ENCODE results near the gene LPP. TPM values are rescaled to one million over a fixed set of nuclear protein-coding genes. Genes with fewer than 3 reads are reported as not detected.

Gene LPP
- polyA plus RNA-seq, 3 donors, result 22.8 to 30.0 (median 26.9) TPM

DNA sequence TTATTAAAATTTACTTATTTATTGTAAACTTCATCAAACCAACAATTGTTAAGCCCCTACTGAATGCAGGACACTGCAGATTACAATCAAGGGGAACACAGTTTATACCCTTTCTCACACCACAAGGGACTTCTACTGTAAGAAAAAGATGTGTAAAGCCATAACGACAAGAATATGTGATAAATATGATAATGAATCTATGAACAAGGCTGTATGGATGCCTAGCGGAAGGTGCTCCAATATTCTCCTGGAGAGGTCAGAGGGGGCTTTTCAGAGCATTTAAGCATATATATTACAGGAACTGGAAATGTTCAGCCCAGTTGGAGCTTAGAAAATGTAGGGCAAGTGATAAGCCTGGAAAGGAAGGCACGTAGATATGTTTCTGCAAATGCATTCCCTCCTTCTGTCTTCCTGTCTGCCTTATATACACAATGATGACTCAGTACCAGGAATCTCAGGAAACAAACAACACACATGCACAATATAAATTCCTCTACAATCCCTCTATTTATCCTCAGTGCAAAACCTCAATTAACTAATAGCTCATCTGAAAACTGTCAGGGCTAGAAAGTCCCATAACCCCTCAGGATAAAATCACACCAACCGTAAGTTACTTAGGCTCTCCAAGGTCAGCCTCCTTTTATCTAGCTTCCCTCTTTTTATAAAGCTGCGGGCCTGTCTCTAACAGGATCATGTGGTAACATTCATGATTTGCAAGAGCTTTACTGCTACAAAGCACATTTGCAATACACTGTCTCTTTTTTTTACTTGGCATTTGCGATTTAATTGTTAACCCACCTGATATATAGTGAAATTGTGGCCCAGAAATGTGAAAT is 393.1 kb downstream of the LPP start:
- DNase-seq, result no peak

DNA sequence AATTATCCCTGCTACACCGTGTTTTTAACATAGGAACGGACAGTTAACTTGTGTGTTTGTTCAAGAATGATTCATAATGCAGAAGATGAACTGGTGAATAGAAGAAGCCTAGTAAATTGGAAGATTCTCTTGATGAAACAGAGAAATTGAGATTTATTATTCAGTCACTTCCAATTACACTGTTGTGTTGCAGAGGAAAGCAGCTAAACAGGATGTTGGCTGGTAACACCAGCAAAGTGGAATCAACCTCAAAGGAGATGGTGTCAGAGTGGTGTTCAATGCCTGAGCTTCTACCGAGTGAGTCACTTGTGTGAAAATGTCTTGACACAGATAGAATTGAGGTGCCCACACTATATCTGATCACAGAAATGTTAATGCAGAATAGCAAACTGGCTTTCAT is 399.6 kb downstream of the LPP start:
- DNase-seq, result no peak

DNA sequence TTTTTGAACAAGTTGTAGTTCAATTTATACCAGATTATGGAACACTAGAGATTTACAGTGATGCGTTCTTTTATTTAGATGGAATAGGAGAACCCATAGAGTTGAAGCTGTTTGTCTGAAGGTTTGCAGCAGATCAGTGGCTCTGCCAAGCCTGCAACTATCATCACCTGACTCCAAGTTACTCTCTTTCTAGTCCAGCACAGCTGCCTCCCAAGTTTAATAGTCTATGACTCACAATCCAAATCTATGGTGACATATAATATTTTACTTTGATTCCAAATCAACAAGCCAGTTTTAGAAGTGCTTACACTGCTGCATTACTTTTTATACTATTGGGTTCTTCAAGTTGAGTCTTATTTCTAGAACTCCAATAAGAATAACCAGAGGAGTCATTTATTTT is 400.4 kb downstream of the LPP start:
- DNase-seq, result no peak

DNA sequence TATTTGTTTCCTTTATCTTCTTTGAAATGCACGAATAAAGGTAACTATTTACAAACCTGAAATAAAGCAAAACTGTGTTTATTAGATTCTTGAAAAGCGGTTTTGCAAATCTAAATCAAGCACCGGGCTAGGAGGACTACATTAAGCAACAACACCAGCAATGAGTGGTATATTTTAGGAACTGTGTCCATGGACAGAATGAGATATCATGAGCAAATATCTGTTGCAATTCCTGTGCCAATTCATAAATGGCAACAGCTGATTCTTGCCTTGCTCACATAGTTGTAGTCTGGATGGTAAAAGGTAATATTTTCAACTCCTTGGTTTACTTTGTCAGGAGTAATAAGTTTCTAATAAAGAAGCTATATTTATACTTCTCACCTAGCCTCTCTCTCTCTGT is 403.3 kb downstream of the LPP start:
- no peak for DNase-seq

DNA sequence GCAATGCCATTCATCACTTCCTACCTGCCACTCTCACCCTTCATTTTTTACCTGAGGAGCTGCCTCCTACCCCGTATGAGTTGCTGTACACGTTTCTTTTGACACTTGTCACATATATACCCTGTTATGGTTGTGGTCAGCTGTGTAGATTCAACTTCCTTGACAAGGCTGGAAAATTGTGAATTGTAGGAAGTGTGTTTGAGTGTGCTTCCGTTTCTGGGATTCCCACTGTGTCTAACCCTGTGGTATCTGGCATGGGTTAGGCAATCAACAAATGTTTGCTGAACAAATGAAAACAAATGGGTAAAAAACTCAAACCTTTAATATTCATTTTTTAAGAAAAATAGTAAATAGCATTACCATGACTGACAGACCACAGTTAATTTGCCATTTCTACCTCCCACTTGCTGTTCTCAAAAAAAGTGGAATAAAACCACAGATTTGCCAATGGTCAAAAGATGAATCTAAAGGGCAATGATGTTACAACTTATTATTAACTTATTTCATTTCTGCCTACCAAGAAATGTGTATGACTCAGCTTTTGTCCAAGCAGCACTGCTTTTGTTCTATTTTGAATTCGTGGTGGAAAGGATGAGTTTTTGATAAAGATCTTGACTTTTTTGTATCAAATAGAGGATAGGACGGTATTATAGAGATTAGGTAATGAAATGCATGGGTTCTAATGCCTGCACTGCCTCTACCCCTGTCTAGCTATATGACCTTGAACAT is 404.6 kb downstream of the LPP start:
- no peak for DNase-seq

DNA sequence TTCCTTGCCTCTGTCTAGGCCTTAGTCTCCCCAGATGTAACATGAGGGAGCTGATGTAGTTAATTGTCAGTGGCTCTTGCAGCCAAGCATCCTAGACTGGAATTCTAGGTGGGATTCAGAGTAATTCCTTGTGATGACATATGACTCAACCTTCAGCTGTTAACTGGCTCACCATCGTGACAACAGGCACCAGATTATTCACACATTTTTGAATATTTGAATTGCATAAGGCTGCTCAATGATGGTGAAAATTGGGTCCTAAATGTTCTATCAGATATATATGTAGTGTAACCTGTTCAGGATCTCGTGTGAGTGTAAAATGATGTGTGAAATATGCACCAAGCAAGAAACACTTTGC is 405.1 kb downstream of the LPP start:
- DNase-seq, result no peak

DNA sequence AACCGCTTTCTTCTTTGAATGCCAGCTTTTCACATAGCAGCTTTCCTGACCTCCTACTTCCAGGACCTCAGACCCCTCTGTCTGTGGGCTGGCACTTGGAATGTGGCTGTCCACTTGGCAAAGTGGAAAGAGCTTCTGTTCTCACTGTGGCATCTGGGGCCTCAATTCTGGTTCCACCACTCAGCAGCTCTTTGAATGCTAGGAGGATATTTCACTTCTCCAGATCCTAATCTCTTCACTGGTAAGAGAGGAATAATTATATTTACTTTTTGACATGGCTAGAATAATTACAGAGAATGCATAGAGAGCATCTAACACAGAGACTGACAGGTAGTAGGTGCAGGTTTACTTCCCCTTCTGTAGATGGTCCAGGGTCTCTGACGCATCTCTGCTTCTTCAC is 405.9 kb downstream of the LPP start:
- no peak for DNase-seq

DNA sequence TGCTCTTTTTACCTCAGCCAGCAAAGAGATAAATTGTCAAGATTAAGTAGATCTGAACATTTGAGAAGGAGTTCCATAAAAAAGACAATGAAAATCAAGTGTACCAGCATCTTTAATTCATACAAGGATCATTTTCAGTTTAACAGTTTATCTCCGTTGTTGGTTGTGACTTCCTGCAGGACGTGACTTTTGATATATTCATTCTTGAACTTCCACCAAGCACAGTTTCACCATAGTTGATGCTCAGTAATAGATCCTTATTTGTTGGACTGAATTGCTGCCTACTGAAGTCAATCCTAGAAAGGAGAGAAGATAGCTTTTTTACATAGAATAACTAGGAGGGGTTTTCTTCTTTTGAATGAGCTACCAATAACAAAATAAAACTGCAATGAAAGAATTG is 408.2 kb downstream of the LPP start:
- no peak for DNase-seq

DNA sequence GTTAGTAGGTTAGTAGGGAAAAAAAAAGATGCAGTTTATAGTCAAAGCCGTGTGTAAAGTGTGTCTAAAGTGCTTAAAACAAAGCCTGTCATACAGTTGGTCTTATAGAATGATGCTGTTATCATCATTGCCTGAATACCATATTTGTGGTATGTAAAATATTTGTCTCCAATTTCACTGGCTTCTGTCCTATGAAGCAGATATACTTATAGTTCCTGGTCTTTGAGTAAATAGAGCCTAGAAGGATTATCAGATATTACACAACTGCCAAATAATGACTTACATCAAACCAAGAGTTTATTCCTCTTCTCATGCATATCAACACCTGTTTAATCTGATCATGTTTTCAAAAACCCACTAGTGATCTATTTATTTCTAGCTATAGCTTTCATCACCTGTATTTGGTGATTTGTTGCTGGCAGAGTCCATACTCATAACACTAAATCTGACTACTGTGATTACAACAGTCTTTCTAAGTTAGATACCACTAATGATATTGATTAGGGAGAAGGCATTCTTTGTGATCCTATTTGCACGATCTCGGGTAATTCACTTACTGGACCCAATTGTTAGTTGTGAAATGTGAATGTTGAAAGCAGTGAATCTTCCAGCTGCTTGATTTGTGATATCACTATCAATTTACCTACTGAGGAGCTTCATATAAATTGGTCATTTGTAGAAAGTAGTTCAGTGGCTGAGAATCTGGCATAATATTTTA is 413.7 kb downstream of the LPP start:
- no peak for DNase-seq

DNA sequence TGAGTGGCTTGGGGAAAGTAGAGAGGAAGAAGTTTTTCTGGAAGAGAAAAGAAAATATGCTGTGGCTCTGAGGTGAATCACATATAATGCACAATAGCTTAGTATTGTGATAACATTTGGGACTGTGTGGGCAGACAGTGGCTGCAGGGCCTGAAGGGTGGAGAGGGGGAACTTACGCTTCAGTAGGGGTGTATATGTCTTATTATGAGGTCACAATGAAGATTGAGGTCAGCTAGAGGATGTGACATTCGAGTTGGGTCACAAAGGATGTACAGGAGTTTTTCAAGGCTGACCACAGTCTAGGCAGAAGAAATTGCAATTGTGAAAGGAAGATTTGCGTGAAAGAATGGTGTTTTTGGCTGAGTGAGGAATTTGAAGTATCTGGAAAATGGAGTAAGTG is 414.8 kb downstream of the LPP start:
- DNase-seq, result no peak

DNA sequence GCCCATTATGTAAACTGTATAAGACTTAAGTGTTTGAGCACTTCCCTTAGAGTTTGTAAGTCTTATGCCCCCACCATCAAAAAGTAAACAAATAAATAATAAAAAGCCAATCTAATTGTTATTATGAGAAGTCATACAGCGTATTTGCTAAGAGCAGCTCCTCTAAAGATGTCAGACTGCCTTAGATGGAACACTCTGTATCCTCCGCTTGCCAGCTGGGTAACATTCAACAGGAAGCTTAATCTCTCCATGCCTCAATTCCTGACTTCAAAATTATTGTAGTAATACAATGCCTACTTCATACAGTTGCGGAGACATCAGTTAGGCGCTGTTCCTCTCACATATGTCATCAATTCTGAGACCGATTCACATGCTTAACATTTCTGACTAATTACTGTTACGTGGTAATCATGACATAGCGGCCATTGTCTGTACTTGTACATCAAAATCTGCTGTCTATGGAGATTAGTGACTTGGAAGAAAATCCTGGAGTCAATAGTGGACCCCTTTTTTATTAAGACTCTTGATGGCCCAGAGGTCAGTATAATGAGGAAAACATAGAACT is 417.7 kb downstream of the LPP start:
- DNase-seq, result no peak

DNA sequence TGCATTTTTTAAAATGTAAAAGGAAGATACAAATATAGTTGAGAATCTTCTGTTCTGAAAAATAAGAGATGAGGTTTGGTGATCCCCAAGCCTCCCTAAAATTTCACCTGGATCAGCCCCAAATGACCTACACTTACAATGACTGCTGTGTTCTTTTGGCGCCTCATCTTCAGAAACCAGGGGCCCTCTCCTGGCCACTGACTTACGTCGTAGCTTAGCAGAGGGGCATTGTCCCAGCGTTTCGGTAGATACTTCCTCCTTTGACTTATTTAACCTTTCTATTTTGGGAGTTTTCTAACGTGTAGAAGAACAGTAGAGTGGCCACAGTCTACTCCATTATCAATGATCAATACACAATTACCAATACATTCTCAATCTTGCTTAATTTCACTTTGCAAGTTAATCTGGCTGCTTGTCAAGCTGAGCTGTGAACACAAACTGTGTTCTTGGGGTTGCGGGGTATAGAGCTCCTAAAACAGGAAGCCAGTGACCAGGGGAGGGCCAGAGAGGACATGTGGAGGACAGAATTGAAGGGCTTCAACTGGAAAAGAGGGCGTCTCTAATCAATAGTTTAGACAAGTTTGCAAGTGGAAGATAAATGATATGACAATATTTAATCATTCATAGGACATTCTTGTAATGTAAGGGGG is 419.5 kb downstream of the LPP start:
- no peak for DNase-seq

DNA sequence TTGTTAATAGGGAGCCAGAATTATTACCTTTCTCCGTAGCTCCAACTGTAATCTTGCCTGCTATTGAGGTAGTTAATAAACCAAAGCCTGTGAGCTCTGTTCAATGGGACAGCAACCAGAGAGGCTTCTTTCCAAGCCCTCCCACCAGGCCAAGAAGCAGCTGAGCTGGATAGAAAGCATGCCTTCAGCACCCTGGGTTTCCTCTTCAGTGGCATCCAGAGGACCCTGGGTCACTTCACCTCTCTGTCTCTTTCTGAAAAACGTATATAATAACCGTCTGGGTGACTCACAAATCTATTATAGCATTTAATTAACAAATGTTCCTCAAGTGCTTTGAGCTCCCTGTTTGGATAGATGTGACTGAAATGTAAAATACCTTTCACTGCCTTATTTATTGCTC is 420.0 kb downstream of the LPP start:
- DNase-seq, result no peak

DNA sequence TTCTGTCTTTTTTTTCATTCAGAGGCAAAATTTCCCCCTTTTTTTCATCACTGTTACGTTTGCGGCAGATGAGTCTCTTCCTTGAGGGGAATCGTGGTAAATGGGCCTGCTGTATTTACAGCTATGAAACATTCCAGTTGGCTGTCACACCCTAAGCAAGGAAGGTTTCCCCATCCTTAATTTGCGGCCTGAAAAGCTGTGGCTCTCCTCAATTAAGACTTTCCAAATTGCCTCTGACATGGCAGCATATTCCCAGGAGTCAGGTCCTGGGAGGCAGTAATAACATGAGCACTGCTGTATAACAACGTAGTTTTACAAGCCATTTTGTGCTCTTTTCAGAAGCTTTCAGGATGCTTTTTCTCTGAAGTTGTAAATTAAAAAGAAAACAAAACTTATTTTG is 420.9 kb downstream of the LPP start:
- no peak for DNase-seq

DNA sequence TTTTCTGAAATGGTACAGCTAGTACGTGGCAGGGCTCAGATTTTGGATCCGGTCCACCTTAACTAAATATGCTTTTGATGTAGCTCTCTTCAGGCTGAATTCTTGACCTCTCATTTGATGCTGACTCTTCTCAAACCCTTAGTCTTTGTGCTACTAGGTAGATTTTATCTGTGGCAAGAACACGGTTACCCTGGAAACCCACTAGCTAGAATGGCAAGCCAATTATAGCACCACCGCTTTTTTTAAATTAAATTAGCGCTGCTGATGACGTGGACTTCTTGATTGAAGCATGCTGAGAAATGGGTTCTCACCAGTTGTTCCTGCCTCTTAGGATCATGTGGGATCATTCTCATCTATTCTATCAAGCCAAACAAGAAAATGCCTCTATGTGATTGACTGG is 421.5 kb downstream of the LPP start:
- no peak for DNase-seq

DNA sequence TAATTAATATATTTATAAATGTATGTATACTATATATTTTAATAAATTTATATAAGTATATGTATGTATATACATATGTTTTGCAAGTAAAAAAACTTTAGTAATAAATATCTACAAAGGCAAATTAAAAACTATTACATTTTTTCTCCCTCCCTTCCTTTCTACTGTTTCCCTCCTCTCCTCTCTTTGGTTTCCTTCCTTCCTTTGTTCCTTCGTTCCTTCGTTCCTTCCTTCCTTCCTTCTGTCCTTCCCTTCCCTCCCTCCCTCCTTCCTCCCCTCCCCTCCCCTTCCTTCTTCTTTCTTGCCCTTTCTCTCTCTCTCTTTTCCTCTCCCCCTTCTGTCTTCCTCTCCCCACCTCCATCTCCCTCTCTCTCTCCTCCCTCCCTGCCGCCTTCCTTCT is 423.6 kb downstream of the LPP start:
- DNase-seq, result no peak

DNA sequence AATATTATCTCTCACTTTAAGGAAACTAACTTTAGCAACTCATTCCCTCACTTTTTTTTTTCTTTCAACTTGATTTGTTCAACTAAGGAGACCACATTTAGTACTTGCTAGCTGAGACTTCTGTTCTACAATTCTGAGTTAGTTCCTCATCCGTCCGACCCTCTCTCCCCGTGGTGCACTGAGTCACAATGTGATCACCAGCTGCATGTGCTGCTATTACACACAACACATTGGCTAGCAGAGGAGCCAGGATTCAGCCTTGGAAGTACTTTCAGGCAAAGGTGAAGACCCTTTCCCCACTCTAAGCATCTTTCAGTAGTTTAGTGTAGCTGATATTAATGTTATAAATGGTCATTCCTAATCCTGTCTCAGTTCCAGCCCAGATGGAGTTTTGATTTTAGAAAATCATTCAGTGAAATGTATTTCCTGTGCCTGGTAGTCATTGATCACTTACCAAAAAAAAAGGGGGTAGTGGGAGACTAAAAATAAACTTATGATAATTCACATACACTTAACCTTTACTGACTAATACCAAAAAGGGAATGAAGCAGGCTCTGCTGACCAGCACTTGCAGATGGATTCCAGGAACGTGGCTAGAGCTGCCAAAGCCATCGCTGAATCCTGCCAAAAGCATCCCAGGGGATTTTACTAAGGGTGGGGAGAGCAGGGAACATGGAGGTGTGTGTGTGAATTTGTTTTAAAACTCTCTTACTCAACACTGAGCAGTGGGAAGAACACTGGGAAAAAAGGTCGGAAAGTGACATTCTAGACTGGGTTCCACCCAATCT is 424.8 kb downstream of the LPP start:
- DNase-seq, result no peak

DNA sequence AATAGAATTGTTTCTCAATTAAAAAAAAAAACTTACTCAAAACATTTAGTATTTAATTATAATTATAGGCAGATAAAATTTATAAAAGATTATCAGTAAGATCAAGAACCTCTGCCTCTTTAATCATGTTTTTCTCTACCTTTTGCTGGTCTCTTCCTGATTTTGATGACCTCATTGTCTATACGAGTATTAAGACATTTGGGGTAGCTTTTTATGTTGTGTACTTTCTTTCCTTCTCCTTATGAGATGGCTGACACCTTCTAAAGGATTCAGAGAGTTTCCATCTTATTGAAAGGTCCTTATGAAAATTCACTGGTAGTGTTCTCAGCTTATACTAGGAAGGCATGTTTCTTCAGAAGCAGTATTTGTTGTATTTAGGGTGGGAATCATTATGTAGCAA is 426.3 kb downstream of the LPP start:
- DNase-seq, result no peak

DNA sequence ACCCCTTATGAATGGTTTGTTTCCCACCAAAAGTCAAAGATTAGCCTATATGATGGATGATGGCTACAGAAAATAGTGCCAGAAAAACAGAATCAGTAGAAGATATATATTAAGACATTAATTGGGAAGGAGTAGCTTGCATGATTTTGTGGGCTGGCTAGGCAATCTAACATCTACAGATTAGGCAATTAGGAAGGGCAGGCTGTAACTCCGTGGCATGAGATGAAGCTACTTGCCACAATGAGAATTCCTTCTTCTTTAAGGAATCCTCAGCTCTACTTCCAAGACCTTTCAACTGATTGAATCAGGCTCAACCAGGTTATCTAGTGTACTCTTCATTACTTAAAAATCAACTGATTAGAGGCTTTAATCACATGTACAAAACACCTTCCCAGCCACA is 426.7 kb downstream of the LPP start:
- DNase-seq, result no peak

DNA sequence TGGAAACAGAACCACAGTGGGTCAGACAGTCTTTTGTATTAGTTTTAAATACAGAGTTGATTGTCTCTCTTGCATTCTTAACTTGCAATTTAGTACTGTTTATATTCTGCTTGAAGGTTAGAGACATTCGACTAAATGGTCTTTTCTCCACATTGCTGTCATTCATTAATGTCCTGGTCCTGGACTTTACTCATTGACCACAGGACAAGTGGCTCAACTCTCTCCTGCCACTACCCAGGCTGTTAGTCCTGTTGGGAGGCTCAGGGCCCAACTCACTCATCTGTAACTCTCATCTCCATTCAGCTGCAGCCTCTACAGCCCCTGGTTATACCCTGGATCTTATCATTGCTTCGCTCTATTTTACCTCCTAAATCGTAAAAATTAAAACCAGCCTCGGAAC is 427.4 kb downstream of the LPP start:
- DNase-seq, result no peak

DNA sequence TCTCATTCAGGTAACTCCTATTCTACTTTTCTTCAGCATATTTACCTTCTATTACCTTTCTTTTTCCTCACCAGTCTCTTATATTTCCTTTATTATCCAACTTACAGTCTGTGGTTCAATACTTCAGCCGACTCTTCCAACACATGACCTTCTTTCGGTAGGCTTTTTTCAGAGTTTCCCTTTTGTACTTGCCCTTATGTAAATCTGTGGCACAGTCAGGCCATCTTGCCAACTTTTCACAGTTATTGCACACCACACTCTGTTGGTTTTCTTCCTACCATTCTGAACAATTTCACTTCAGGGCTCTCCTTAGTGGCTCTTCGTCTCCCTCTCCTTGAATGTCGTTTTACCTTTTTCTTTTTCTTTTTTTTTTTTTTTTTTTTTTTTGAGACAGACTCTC is 427.8 kb downstream of the LPP start:
- DNase-seq, result no peak
